GM19395 (cell line): ENCODE data around the gene WDR48.

Experiments
- ATAC-seq: cut with Tn5 transposase; IDR thresholded peaks from one replicate; pipeline ENCODE4 v1.9.1; 2021; ENCODE audit warnings: mild to moderate bottlenecking, moderate library complexity; ENCODE audit not compliant: unreplicated experiment

The WDR48 gene

GRCh38 chr3:39101022-39101689 is 49.3 kb downstream of the WDR48 start:
- peak; percentile 71 for ATAC-seq

GRCh38 chr3:39102504-39103323 is 50.9 kb downstream of the WDR48 start:
- no peak for ATAC-seq

GRCh38 chr3:39103324-39103693 is 51.5 kb downstream of the WDR48 start:
- no peak for ATAC-seq

- no peak for ATAC-seq
Measured at GRCh38 chr3:39103791-39104552, 52.2 kb downstream of the WDR48 start.

- ATAC-seq: no peak
Measured at GRCh38 chr3:39104961-39105686, 53.3 kb downstream of the WDR48 start.

GRCh38 chr3:39105687-39106063 is 53.9 kb downstream of the WDR48 start:
- no peak for ATAC-seq

- ATAC-seq: no peak
Measured at GRCh38 chr3:39106281-39106811, 54.5 kb downstream of the WDR48 start.

GRCh38 chr3:39106851-39107387 is 55.1 kb downstream of the WDR48 start:
- peak; percentile 9 for ATAC-seq

- peak; percentile 56 for ATAC-seq
Measured at GRCh38 chr3:39107388-39108199, 55.8 kb downstream of the WDR48 start, which contains the start of the genes GORASP1 and TTC21A. Gene GORASP1, minus strand, starts transcription at chr3:39107627. Its CDS starts 86 bp downstream, at chr3:39107541. Gene TTC21A, plus strand, starts transcription at chr3:39107680. Its CDS starts 158 bp downstream, at chr3:39107838.

- peak; percentile 86 for ATAC-seq
Measured at GRCh38 chr3:39108200-39108710, 56.4 kb downstream of the WDR48 start.

- ATAC-seq: no peak
Measured at GRCh38 chr3:39109086-39109485, 57.3 kb downstream of the WDR48 start.

- ATAC-seq: no peak
Measured at GRCh38 chr3:39110041-39110639, 58.3 kb downstream of the WDR48 start.

GRCh38 chr3:39112113-39112512 is 60.3 kb downstream of the WDR48 start:
- no peak for ATAC-seq

- ATAC-seq: no peak
Measured at GRCh38 chr3:39112535-39112934, 60.7 kb downstream of the WDR48 start.

GRCh38 chr3:39113291-39113690 is 61.5 kb downstream of the WDR48 start:
- ATAC-seq: no peak

- ATAC-seq: no peak
Measured at GRCh38 chr3:39114456-39114855, 62.6 kb downstream of the WDR48 start.

- no peak for ATAC-seq
Measured at GRCh38 chr3:39115870-39116269, 64.1 kb downstream of the WDR48 start.

GRCh38 chr3:39118079-39118478 is 66.3 kb downstream of the WDR48 start:
- no peak for ATAC-seq
